HL-60 (cell line): ENCODE measurements around the gene DHX34.

ENCODE experiments used
- CTCF ChIP-seq: IDR thresholded peaks from one replicate; pipeline ENCODE4 v1.5.1; 2011; ENCODE audit warnings: low read length, control low read depth, inconsistent platforms; ENCODE audit not compliant: insufficient read depth
- SPI1 ChIP-seq: IDR thresholded peaks from 2 replicates; pipeline ENCODE4 v1.6.1; 2012; ENCODE audit warnings: low read depth, mild to moderate bottlenecking, borderline replicate concordance

GRCh38 chr19:47315125-47315821 lies 33.8 kb upstream of the DHX34 start:
- peak; percentile 50; the same call in 1 of the 2 replicates for TF ChIP-seq SPI1
- no peak for TF ChIP-seq CTCF
